Right forelimb (tissue), 1 donor: Measurements from ENCODE around the gene PCYOX1L.
"Not testable (repeated sequence)": the region's sequence is repeated elsewhere in the genome, so short reads cannot be mapped to it uniquely, and the experiment has no call there.

Source experiments
- DNase-seq: peaks from one replicate; pipeline ENCODE4 v3.0.0-alpha.2; 2018

The PCYOX1L gene

DNA sequence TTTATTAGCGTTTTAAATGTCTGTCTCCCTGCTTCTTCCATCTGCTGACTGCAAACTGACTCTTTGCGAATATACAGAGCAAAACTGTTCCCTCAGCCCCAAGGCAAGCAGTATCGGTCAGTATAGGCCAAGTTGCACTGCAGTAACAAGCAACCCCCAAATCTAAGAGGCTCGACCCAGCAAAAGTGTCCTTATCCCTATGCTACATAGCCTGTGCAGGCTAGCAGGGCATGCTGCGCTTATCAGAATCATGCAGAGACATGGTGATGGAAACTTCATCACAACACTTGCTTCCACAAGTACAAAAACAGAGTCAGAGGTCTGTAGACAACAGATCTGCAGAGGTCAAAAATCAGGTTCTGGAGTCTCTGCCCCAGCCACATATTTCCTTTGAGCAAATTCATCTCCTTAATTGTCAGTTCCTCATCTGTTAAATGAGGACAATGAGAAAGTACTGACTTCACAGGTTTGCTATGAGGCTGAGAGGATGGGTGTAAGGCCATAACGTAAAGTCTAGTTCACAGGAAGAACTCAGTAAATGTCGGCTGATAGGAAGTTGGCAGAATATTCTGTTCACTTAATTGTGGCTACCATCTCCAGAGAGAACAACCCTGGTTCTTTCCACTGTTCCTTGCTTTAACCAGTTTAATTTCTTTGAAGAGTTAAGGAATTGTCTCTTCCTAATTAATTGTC, 30.8 kb downstream of the PCYOX1L start:
- DNase-seq: no peak

DNA sequence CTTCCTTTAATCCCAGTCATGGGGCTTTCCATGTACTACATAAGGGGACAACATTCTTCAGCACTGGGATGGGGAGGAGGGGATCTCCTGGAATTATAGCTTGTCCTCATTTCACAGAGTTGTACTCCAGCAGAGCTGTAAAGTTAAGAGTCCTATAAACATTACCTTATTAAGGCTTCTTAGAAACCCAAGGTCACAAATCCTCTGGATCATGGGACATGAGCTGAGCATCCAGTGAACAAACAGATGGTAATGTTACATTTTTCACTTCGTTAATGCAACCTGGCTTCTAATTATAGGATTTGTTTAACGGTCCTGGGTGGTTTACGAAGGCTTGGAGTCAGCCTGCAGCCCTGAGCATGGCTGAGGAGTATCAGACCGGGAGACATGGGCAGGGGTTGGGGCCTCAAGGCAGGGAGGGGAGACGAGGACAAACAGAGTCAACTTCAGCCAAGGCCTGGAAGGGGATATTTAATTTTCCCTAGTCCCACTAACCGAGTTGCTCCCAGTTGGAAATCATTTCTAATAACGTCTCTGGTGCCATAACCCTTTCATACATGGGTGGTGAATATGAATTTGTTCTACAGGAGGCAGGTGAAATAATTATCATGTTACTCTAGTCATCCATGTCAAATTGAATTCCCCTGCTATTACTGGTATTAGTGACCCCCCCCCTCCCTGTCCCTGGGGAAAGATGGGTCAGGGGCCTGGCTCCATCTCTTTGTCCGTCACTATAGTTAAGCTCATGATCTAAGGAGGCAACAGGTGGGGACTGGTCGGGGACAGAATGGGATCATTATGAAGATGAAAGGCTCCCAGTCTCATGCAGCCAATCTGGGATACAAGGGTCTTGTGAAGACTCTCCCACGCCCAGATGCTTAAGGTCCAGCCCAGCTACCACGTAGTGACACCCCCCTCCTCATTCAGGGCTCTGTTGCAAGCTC, 32.0 kb downstream of the PCYOX1L start:
- no peak for DNase-seq

DNA sequence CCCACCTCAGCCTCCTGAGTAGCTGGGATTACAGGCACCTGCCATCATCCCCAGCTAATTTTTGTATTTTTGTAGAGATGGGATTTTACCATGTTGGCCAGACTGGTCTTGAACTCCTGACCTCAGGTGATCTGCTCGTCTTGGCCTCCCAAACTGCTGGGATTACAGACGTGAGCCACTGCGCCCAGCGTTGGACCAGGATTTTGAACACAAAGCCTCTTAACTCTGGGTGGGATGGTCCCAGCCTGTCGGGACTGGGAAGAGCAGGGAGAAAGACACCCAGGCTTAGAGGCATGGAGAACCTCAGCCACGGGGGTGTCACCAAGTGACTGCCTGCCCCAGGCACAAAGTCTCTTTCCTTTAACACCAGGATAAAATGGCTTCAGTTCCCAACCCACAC, 33.2 kb downstream of the PCYOX1L start:
- DNase-seq: not testable (repeated sequence)

DNA sequence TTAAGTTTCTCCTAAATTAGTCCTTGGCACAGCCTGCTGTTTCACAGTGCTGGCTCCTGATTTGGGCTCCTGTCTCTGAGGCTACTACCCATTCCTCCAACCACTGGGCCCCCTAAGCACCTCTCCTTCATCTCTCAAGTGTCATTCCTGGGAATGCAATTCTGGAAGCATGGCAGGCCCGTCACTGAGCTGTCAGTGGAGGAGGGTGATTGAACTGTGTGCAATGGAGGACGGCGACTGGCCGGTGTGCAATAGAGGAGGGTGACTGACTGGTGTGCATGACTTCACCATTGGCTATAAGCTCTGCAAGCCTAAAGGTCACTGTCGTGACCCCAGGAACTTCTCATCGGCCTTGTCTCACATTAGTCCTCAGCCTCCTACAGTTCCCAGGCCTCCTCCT, 33.7 kb downstream of the PCYOX1L start:
- no peak for DNase-seq

DNA sequence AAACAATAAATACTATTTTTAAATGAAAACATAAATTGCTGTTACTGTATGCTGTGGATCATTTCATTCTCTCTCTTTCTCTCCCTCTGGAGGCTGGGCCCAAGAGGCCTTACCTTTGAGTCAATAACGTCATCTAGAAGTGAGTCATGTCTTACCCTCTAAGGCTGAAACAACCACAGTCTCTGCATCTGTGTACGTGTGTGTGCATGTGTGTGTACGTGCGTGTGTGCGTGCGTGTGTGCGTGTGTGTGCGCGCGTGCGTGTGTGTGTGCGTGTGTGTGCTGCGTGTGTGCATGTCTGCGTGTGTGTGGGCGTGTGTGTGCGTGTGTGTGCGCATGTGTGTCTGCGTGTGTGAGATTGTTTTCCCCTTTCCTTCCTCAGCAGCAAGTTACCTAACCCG, 34.9 kb downstream of the PCYOX1L start:
- no peak for DNase-seq

DNA sequence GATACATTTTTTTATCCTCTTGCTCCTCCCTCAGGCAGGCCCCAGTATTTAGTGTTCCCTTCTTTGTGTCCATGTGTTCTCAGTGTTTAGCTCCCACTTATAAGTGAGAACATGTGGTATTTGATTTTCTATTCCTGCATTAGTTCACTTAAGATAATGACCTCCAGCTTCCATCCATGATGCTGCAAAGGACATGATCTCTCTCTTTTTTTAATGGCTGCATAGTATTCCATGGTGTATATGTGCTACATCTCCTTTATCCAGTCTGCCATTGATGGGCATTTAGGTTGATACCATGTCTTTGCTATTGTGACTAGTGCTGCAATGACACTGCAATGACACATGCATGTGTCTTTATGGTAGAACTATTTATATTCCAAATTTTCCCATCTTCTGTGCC, 37.1 kb downstream of the PCYOX1L start:
- not testable (repeated sequence) for DNase-seq

DNA sequence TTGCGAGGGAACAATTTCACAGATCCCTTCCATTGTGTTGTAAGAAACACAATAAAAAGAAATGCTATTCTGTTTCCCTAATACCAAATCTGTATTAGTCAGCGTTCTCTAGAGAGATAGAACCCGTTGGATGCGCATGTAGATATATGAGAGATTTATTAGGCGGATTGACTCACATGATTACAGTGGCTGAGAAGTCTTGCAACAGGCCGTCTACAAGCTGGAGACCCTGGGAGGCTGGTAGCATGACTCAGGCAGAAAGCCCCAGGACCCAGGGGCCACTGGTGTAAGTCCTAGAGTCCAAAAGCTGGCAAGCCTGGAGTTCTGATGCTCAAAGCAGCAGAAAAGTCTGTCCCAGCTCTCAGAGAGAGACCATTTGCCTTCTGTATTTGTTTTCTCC, 39.7 kb downstream of the PCYOX1L start:
- no peak for DNase-seq

DNA sequence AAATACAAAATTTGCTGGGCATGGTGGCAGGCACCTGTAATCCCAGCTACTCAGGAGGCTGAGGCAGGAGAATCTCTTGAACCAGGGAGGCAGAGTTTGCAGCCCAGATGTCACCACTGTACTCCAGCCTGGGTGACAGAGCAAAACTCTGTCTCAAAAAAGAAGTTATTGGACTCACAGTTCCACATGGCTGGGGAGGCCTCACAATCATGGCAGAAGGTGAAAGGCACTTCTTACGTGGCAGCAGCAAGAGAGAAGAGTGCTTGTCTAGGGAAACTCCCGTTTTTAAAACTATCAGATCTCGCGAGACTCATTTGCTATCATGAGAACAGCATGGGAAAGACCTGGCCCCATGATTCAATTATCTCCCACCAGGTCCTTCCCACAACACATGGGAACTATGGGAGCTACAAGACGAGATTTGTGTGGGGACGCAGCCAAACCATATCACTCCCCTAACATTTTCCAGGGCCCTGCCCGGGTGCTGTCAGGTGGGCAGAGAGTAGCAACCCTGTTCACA, 41.0 kb downstream of the PCYOX1L start:
- not testable (repeated sequence) for DNase-seq

DNA sequence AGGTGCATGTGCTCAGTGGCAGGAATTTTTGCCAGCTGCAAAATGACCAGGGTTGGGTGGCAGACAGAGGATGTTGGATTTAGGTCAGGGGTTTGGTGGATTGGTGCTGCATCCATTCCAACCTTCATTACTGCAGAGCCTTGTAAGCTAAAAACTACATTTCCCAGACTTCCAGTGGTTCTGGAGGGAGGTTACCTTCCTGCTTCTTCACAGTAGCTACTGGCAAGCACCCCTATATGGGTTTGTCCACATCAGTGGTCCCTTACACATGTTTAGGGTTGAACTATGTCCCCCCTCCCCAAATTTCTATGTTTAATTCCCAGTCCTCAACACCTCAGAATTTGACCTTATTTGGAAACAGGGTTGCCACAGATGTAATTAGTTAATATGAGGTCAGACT, 41.9 kb downstream of the PCYOX1L start:
- DNase-seq: no peak

DNA sequence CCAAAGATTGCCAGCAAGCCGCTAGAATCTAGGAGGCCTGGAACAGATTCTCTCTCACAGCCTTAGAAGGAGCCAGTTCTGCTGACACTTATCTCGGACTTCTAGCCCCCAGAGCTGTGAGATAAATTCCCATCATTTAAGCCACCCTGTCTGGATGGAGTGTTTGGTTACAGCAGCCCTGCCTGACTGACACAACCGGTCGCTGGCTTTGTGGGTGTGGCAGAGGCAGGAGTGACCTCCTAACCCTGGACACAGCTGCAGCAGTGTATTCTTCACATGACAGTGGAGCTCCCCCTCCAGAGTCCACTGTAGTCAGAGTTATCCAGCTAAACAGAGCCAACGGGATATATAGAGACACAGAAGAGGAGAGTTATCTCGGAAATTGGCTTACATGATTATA, 42.5 kb downstream of the PCYOX1L start:
- no peak for DNase-seq

DNA sequence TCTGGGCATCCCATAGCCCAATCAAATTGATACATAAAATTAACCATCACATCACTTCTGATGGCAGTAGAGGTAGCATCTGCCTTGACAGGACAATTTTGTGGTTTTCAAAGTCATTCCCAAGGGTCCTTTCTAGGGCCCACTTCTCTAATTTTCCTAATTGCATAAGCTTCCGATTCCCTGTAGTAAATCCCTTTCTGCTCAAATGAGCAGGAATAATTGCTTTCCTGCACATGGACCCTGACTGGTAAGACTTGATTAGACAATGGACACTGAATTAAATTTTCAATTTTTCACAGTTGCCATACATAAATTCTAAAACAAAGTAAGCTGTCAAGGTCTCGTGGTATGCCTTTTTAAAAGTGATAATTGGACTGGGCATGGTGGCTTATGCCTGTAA, 43.2 kb downstream of the PCYOX1L start:
- no peak for DNase-seq

DNA sequence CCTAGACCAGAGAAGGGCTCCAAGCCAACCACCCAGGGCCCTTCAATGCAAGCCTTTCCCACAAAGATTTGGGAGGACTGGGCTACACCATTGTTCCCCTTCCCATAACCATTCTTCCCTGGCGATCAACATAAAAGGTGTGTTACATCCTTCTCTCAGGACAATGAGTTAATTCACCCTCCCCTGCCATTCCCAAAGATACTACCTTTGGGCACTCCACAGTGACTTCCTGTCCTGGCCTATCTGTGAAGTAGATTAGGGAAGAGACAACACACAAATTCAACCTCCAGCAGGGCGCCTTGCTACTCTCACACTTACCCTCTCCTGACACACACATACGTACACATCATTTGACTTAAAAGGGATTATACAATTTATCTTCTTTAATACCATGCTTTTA, 44.4 kb downstream of the PCYOX1L start:
- DNase-seq: no peak

DNA sequence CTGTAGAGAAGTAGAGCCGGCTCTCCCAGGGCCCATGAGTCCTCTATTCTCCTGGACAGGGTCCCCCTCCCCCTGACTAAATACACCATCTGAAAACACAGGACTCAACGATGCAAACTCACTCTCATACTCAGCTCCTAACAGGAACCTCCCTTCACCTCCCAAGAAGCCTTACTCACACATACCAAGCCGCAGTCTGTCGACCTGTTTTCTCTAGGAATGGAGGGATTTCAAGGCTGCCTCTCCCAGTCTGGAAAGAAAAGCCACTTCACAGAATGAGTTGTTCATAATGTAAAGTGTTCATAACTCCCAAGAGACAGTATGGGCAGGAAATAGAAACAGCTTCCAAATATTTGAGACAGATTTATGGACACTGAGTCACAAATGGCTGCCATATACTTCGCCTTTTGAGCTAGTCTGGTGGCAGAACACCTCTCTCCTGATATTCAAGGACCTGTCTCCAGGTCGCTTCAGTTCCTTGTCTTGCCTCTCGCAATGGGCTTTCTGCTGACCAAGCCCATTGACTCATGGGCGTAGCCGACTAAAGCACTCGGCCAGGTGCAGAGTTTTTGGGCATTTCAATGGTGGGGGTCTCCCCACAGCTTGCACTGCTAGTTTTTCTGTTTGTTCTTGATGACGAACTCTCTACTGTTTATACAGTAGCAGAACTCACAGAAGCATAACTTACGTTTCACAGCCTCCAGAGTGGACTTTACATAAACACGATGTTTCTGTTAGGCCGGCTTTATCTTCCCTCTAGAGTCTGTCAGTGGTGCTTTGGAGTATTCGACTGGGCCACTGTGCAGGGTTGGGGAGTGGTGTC, 46.3 kb downstream of the PCYOX1L start:
- no peak for DNase-seq

DNA sequence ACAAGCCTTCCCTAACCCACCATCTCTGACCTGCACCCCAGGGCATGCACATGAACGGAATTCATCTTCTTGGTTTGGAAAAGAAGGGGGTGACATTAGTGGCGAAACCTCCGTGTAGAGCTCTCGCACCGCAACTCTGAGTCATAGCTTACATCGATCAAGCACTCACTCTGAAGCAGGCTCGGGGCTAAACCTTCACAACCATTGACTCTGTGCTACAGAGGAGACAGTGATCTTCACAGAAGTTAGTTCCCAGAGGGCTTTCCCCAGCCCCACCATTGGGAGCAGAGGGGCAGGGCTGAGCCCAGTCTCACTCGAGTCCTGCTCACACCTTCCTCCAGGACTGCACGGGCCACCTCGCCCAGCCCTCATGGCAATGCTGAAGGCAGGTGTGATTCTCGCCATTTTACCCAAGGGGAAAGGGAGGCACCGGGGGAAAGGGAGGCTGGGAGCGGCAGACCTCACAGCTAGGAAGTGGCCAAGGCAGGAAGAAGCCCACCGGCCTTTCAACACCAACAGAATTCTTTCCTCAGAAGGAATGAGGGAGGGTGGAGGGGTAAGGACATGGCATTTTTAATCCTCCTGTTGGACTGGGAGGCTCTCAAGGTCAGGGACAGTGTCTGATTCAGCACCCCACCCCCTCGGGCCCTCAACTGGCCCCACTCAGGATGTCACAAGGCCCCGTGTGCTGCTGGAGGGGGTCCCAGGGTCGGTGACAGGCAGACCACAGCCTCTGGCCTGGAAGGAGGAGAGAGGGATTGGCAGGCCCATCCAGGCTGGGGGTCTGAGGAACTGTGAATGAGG, 47.1 kb downstream of the PCYOX1L start:
- no peak for DNase-seq

DNA sequence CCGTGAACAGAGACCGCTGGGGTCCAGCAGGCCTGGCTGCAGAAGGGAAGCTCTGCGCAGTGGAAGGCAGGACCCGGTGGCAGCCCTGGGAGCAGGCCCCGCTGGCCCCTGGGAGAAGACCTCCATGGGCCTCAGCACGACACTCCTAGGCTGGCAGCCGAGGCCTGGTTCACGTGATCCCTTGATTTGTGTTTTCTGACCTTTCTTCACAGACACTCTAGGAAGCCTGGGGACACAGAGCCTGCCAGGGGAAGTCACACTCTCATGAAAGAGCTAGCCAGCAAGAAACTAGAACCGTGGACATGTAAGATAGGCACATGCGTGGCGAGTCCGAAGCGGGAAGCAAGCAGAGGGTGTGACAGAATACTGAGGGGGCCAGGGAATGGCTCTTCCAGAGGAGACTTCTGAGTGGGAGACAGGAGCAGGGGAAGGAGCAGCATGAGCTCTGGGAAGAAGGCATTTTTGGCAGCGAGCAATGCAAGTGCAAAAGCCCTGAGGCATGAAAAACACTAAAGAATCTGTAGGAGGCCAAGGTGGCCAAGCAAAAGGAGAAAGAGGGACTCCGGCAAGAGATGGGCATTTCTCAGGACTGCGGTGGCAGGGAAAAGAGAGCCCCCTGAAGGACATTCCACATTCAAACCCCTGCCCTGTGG, 47.8 kb downstream of the PCYOX1L start:
- DNase-seq: no peak

DNA sequence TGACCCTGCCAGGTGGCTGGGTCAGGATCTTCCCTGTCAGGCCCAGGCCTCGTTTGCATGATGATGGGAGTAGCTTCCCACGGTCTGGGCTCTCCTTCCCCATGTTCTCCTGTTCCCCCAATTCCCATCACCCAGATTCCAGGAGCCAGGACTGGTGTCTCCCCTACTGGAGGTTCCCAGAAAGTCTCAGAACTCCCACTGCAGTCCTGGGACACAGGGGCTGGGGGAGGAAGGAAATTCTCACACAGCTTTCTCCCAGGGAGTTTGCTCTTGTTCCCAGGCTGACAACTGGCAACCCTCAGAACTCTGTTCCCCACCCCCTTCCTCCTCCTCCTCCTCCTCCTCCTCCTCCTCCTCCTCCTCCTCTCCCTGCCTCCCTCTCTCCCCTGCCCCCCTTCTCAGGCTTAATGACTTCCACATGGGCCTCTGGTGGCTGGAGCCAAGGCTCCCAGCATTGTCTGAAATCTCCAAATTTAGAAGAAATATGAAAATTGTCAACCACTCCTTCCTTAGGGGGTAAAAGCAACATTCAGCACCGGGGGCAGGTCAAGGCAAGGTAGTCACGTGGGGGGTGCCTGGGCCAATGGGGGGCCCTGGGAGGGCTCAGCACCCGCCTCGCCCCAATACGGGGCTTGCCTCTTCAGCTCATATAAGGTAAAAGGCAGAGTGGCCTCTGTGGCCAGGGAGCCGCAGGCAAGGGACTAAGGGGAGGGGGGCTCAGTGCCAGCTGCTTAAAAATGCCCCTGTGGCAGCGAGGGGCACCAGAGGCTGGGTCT, 48.5 kb downstream of the PCYOX1L start:
- peak; percentile 78 for DNase-seq

DNA sequence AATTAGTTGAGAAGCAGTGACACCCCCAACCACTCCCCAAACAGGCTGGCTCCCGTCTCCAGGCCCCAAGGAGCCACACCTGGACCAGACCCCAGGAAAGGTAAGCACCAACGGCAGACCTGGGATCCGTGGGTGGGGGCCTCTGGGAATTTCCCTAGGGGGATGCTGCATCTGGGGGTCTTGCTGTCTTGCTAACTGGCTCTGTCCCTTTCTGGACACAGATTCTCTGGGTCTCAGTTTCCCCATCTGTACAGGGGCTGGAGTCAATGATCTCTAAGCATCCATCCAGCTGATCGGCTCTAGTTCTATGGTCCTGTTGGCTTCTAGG, 49.1 kb downstream of the PCYOX1L start:
- no peak for DNase-seq

DNA sequence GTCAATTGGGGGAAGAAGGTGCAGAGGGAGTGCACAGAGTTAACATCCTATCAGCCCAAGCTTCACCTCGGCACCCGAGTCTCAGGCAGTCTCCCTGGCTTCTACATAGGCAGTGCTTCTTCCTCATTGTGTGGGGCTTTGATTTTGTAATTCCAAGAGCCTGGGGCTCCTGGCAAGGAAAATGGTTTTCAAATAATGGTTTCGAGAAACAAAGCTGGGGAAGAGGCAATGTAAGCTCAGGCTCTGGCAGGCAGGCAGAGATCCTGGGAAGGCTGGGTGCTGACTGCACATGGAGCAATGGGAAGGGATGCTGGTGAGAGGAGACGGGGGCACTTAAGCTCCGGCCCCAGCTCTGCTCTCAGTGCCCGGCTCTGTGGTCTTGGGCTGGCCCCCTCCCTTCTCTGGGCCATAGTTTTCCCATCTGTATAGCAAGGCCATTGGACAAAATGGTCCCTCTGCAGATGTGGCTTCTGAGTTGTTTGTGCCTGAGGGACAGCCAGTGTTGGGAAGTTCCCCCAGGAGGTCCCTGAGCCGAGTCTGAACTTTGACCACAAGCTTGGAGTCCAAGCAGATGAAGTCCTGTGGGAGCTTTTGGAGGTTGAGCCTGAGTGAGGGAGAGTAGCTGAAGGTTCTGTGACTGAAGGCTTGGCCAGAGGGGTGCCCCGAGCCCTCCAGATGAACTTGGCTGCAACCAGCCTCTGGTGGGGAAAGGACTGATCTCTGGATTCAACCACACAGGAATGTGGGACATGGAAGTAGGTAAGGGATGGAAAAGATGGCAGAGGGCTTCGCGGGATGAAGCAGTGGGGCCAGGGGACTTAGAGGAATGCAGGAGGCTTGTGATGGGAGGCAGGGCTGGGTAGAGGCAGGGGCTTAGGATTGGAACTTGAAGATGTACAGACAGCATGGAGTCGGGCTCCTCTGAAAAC, 49.7 kb downstream of the PCYOX1L start:
- no peak for DNase-seq

DNA sequence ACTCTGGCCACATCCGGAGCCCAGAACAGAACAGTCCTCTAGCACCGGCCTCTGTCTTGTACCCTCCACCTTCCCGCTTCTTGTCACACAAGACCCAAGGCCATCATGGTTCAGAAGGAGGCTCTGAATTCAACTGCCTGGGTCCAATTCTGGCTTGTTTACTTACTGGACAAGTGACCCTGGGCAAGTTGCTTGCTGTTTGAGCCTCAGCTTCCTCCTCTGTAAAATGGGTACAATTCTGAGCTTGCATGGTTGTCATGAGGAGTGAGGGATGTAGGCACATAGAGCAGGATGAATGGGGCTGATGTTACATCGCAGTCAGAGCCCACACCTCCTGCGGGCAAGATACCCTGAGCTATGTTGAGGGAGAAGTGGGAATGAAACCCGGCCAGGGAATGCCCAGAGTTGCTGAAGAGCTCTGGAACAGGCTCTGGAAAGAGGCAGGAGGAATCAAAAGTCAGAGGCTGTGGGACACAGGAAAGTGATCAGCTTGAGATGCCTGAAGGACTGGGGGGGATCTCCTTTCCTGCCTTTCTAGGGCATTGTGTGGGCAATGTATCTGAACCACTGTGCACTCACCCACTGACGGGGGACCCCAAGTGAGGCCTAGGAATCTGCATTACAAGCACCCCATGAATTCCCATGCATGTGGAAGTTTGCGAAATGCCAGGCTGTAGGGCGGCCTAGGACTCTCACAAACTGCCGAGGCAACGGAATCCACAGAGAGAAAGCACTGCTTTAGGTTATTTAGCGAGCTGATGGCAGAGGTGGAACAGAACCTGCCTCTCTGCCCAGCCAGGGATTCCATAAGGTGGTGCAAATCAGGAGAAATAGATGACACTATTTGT, 50.6 kb downstream of the PCYOX1L start:
- DNase-seq: no peak
